HepG2 (cell line): ENCODE data around the gene STK24. TPM values are rescaled to one million over a fixed set of nuclear protein-coding genes. Genes with fewer than 3 reads are reported as not detected.
A peak's percentile ranks its signal among the peaks of the same experiment; 100 is the strongest.

Source experiments
- AGO2 ChIP-seq: fragments of 200-400 bp; formaldehyde crosslinking; optimal IDR thresholded peaks from 2 replicates; pipeline ENCODE3; 2017; ENCODE audit warnings: mild to moderate bottlenecking, low read depth, low read length, moderate library complexity
- FOXP4 ChIP-seq: sonication (generic); formaldehyde crosslinking; IDR thresholded peaks from 2 replicates; pipeline ENCODE4 v1.4.0; 2020; ENCODE audit warnings: missing genetic modification reagents
- IRF2 ChIP-seq: IDR thresholded peaks from 2 replicates; pipeline ENCODE4 v1.6.1; 2018; ENCODE audit warnings: missing genetic modification reagents, missing compliant biosample characterization
- MAZ ChIP-seq, 2 experiments: sonication (generic) in 1 of 2; formaldehyde crosslinking in 1 of 2; IDR thresholded peaks; 2 replicates each; pipeline versions ENCODE4 v1.5.0 to v1.6.1; 2012 to 2020; ENCODE audit warnings: low read depth in 2 of 2, mild to moderate bottlenecking in 2 of 2, borderline replicate concordance in 1 of 2, improper control_type of control experiment in 1 of 2, low read length in 1 of 2, missing genetic modification reagents in 1 of 2, moderate library complexity in 1 of 2
- NFE2 ChIP-seq: sonication (generic); formaldehyde crosslinking; IDR thresholded peaks from 2 replicates; pipeline ENCODE4 v1.4.0; 2020; ENCODE audit warnings: missing genetic modification reagents
- PATZ1 ChIP-seq: sonication (generic); formaldehyde crosslinking; IDR thresholded peaks from 2 replicates; pipeline ENCODE4 v1.4.0; 2020; ENCODE audit warnings: missing genetic modification reagents
- POLR2AphosphoS5 ChIP-seq: IDR thresholded peaks from 2 replicates; pipeline ENCODE4 v1.6.1; 2012; ENCODE audit warnings: low read depth, low read length
- RBM22 ChIP-seq: fragments of 200-400 bp; formaldehyde crosslinking; optimal IDR thresholded peaks from 2 replicates; pipeline ENCODE3; 2017; ENCODE audit warnings: mild to moderate bottlenecking, low read length, moderate library complexity
- SMC3 ChIP-seq: IDR thresholded peaks from 2 replicates; pipeline ENCODE4 v1.6.1; 2011; ENCODE audit warnings: low read length, improper control_type of control experiment
- SPEN ChIP-seq: sonication (generic); formaldehyde crosslinking; IDR thresholded peaks from 2 replicates; pipeline ENCODE4 v1.5.1; 2020; ENCODE audit warnings: low read depth, mild to moderate bottlenecking, missing genetic modification reagents
- STAG1 ChIP-seq: sonication (generic); formaldehyde crosslinking; IDR thresholded peaks from 2 replicates; pipeline ENCODE4 v1.4.0; 2020; ENCODE audit warnings: missing genetic modification reagents
- TAF15 ChIP-seq: fragments of 200-400 bp; formaldehyde crosslinking; IDR thresholded peaks from one replicate; pipeline ENCODE4 v1.6.1; 2018; ENCODE audit warnings: mild to moderate bottlenecking, low read depth, low read length; ENCODE audit not compliant: poor library complexity, severe bottlenecking
- TBX2 ChIP-seq: sonication (generic); formaldehyde crosslinking; IDR thresholded peaks from 2 replicates; pipeline ENCODE4 v1.5.0; 2020; ENCODE audit warnings: missing genetic modification reagents, mild to moderate bottlenecking, borderline replicate concordance
- ZBTB37 ChIP-seq: sonication (generic); formaldehyde crosslinking; IDR thresholded peaks from 2 replicates; pipeline ENCODE4 v1.4.0; 2020; ENCODE audit warnings: mild to moderate bottlenecking, missing genetic modification reagents
- ZBTB38 ChIP-seq: sonication (generic); formaldehyde crosslinking; IDR thresholded peaks from 2 replicates; pipeline ENCODE4 v1.5.1; 2020; ENCODE audit warnings: mild to moderate bottlenecking, missing genetic modification reagents
- ZFX ChIP-seq: sonication (generic); formaldehyde crosslinking; IDR thresholded peaks from 2 replicates; pipeline ENCODE4 v1.4.0; 2020; ENCODE audit warnings: mild to moderate bottlenecking, low read depth, missing genetic modification reagents, moderate library complexity
- ZHX1 ChIP-seq: sonication (generic); formaldehyde crosslinking; IDR thresholded peaks from 2 replicates; pipeline ENCODE4 v1.8.1; 2022; ENCODE audit warnings: low read depth, mild to moderate bottlenecking, missing genetic modification reagents
- ZNF282 ChIP-seq: fragments of 450-650 bp; IDR thresholded peaks from 2 replicates; pipeline ENCODE4 v1.6.1; 2018; ENCODE audit not compliant: partially characterized antibody
- ZSCAN21 ChIP-seq: sonication (generic); formaldehyde crosslinking; IDR thresholded peaks from 2 replicates; pipeline ENCODE4 v1.8.0; 2022; ENCODE audit warnings: mild to moderate bottlenecking, missing genetic modification reagents, moderate library complexity, borderline replicate concordance
- polyA plus RNA-seq, 8 experiments: library from polyadenylated mRNA; depleted of rRNA in 3 of 8; stranded (reverse) in 7 of 8; unstranded in 1 of 8; fragments of >200 nt; fragmentation: Illumina TruSeq in 4 of 8; extraction: Trizol in 4 of 8; gene quantifications; 2 replicates each; pipeline versions ENCODE4 v1.2.1 to v1.2.3, GENCODE V29; 2011 to 2016; ENCODE audit warnings: low read depth in 4 of 8, missing spikeins in 1 of 8, mixed read lengths in 1 of 8; ENCODE audit not compliant: insufficient read depth in 1 of 8
- total RNA-seq, 5 experiments: library from RNA; depleted of rRNA; stranded (reverse); fragments of >200 nt; fragmentation: Illumina TruSeq; extraction: Trizol; gene quantifications; 2 replicates each; pipeline ENCODE4 v1.2.3, GENCODE V29; 2016; ENCODE audit warnings: low read depth in 1 of 5

The STK24 gene
- total and polyA plus RNA-seq, 2 of the 13 experiments (the other 11 are each of a cell fraction or from before 2014, with no cell fraction given): 51.3 to 73.0 TPM

GRCh38 chr13:98445340-98446233, 131.3 kb downstream of the STK24 start (continued):
- TF ChIP-seq MAZ (IDR thresholded peaks at IDR 0.05; ENCODE audit: borderline replicate concordance, low read depth, low read length) (no peak), MAZ (CRISPR knock-in tag; IDR thresholded peaks at IDR 0.05; ENCODE audit: low read depth) (0 out of 2 replicates have a peak, but pooled peaks have one; percentile 28), ZBTB38 (peak; percentile 44; the same call in 1 of the 2 replicates), AGO2 (peak; percentile 91), STAG1 (CRISPR knock-in tag) (peak; percentile 92), SPEN (peak; percentile 16; the same call in 1 of the 2 replicates), IRF2 (CRISPR knock-in tag) (peak; percentile 34; the same call in 1 of the 2 replicates), TBX2 (peak; percentile 36; the same call in 1 of the 2 replicates), ZBTB37 (CRISPR knock-in tag) (peak; percentile 50; the same call in 1 of the 2 replicates), NFE2 (CRISPR knock-in tag) (no peak), ZHX1 (peak; percentile 52; the same call in 1 of the 2 replicates), RBM22 (peak; percentile 92), ZNF282 (no peak), FOXP4 (0 out of 2 replicates have a peak, but pooled peaks have one; percentile 14), ZFX (CRISPR knock-in tag) (peak; percentile 31; the same call in 1 of the 2 replicates), POLR2AphosphoS5 (0 out of 2 replicates have a peak, but pooled peaks have one; percentile 9), TAF15 (no peak), ZSCAN21 (peak; percentile 56; the same call in 1 of the 2 replicates), PATZ1 (no peak), SMC3 (peak; percentile 41; the same call in 1 of the 2 replicates)
